K562 (cell line): ENCODE data around the gene KIF26B.

Experiments used
- HDAC2 ChIP-seq: fragments of 450-650 bp; IDR thresholded peaks from 2 replicates; pipeline ENCODE4 v1.6.1; 2016; ENCODE audit warnings: mild to moderate bottlenecking
- TARDBP ChIP-seq: fragments of 450-650 bp; IDR thresholded peaks from 2 replicates; pipeline ENCODE4 v1.6.1; 2016
- TF ChIP-seq, protein P1 (sequence below): fragments of 450-650 bp; IDR thresholded peaks from 2 replicates; pipeline ENCODE4 v1.6.1; 2018; ENCODE audit warnings: mild to moderate bottlenecking, low read depth; ENCODE audit not compliant: partially characterized antibody

DNA sequence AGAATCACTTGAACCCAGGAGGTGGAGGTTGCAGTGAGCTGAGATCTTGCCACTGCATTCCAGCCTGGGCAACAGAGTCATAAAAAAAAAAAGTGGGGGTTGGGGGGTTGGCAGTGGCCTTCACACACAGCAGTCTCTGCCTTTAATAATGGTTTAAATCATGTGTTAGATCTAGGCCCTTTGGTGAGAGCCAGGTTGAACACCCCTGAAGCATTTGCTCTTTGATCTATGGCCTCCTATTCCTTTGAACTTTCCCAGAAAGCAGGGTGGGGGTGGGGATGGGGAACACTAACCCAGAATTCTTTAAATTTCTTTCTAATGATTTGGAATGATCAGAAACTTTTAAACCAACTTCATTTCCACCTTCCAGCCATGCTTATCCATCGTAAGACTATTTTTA, 313.0 kb downstream of the KIF26B start:
- TF ChIP-seq, protein P1, sequence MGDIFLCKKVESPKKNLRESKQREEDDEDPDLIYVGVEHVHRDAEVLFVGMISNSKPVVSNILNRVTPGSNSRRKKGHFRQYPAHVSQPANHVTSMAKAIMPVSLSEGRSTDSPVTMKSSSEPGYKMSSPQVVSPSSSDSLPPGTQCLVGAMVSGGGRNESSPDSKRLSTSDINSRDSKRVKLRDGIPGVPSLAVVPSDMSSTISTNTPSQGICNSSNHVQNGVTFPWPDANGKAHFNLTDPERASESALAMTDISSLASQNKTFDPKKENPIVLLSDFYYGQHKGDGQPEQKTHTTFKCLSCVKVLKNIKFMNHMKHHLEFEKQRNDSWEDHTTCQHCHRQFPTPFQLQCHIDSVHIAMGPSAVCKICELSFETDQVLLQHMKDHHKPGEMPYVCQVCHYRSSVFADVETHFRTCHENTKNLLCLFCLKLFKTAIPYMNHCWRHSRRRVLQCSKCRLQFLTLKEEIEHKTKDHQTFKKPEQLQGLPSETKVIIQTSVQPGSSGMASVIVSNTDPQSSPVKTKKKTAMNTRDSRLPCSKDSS: no peak
- TF ChIP-seq HDAC2 (no peak), TARDBP (no peak)
